ENCODE data around the gene CCDC200. TPM values are rescaled to one million over a fixed set of nuclear protein-coding genes. Genes with fewer than 3 reads are reported as not detected.
"Not testable (repeated sequence)": the region's sequence is repeated elsewhere in the genome, so short reads cannot be mapped to it uniquely, and the experiment has no call there.

Gene CCDC200
- not detected in 2 replicates for total RNA-seq (2014; rRNA removed; shearing (Covaris generic))
- polyA plus RNA-seq (2016; fragmentation: Nextera tagmentation; extraction: Ambion mirVana): 0.37 and 0.70 TPM in 2 replicates

DNA sequence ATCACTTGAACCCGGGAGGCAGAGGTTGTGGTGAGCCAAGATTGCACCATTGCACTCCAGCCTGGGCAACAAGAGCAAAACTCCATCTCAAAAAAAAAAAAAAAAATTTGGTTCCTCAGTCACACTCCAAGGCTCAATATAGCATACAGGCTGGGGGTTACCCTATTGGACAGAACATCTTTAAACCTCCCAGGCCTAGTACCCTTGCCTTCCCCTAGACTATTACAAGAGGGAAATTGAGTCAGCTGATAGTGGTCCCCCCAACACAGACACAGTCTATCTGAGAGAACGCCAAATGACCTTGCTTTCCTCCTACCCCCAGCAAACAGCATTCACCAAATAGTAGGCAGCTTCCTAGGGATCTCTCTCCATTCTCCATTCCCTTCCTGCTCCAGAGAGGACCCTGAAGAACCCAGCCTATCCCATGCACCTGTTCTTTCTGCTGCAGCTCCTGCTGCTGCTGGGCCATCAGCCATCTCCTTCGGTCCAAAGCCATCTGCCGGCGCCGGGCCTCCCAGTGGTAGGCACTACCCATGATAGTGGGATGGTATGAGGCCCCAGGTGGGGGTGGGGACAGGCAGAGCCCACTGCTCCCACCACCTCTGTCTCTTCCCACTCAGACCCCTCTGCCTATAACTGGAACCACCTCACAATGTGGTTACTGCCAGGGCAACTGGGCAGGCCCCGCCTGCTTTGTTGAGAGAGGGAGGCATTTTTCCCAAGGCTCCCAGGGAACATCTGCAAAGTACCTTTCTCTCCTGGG lies at the start of gene CCDC200:
Gene CCDC200 (minus strand): TSS at position 604 of the 763 bp plus-strand sequence. CDS start 69 bp downstream, at position 535.
- in situ Hi-C loops (cut with MboI); H2AFZ ChIP-seq; DNase-seq: not testable (repeated sequence)

GRCh38 chr17:43272914-43273313 lies 44.5 kb upstream of the CCDC200 start:
- H3K9ac ChIP-seq; H3K27me3 ChIP-seq (replicated peaks; ENCODE audit: insufficient read depth); H3K4me2 ChIP-seq (ENCODE audit: unreplicated experiment); H4K20me1 ChIP-seq (ENCODE audit: insufficient read depth); DNase-seq; H3F3A ChIP-seq (ENCODE audit: insufficient read depth); in situ Hi-C loops (cut with MboI); H3K4me3 ChIP-seq; H3K27ac ChIP-seq; H3K36me3 ChIP-seq (ENCODE audit: low read depth); H3K9me3 ChIP-seq (ENCODE audit: low read depth); H3K79me2 ChIP-seq (ENCODE audit: insufficient read depth); H3K9me2 ChIP-seq (ENCODE audit: insufficient read depth); H3K4me1 ChIP-seq (ENCODE audit: insufficient read depth); H2AFZ ChIP-seq: not testable (repeated sequence)
- WGBS, 2 experiments (ENCODE audit: low coverage in 1 of 2, low lambda C conversion rate in 2 of 2, missing lambda C conversion rate in 2 of 2): no CpG with 5 or more reads among the region's 30 CpGs

More for the DNA sequence above, at the start of gene CCDC200:
- not testable (repeated sequence) for H3K4me3 ChIP-seq; H3K9me3 ChIP-seq (ENCODE audit: low read depth); H3K9me2 ChIP-seq (ENCODE audit: insufficient read depth); H3K79me2 ChIP-seq (ENCODE audit: insufficient read depth); H3K27ac ChIP-seq; H3K9ac ChIP-seq; H3K27me3 ChIP-seq (replicated peaks; ENCODE audit: insufficient read depth); H3K36me3 ChIP-seq (ENCODE audit: low read depth); H3K4me2 ChIP-seq (ENCODE audit: unreplicated experiment); H4K20me1 ChIP-seq (ENCODE audit: insufficient read depth); H3F3A ChIP-seq (ENCODE audit: insufficient read depth); H3K4me1 ChIP-seq (ENCODE audit: insufficient read depth)
- no CpG with 5 or more reads among the region's 7 CpGs for WGBS, 2 experiments (ENCODE audit: low coverage in 1 of 2, low lambda C conversion rate in 2 of 2, missing lambda C conversion rate in 2 of 2)

- H3K4me3 ChIP-seq; H3F3A ChIP-seq (ENCODE audit: insufficient read depth); H3K36me3 ChIP-seq (ENCODE audit: low read depth); H3K4me1 ChIP-seq (ENCODE audit: insufficient read depth); H3K79me2 ChIP-seq (ENCODE audit: insufficient read depth); H4K20me1 ChIP-seq (ENCODE audit: insufficient read depth); in situ Hi-C loops (cut with MboI); DNase-seq; H3K9me3 ChIP-seq (ENCODE audit: low read depth); H3K9ac ChIP-seq; H3K27me3 ChIP-seq (replicated peaks; ENCODE audit: insufficient read depth); H3K27ac ChIP-seq; H3K4me2 ChIP-seq (ENCODE audit: unreplicated experiment); H3K9me2 ChIP-seq (ENCODE audit: insufficient read depth); H2AFZ ChIP-seq: not testable (repeated sequence)
- 0 to 86% methylated on average over 1 to 2 of the region's 12 CpGs for WGBS, 2 experiments (ENCODE audit: low coverage in 1 of 2, low lambda C conversion rate in 2 of 2, missing lambda C conversion rate in 2 of 2)
Observed at GRCh38 chr17:43272483-43272882, 44.1 kb upstream of the CCDC200 start.

DNA sequence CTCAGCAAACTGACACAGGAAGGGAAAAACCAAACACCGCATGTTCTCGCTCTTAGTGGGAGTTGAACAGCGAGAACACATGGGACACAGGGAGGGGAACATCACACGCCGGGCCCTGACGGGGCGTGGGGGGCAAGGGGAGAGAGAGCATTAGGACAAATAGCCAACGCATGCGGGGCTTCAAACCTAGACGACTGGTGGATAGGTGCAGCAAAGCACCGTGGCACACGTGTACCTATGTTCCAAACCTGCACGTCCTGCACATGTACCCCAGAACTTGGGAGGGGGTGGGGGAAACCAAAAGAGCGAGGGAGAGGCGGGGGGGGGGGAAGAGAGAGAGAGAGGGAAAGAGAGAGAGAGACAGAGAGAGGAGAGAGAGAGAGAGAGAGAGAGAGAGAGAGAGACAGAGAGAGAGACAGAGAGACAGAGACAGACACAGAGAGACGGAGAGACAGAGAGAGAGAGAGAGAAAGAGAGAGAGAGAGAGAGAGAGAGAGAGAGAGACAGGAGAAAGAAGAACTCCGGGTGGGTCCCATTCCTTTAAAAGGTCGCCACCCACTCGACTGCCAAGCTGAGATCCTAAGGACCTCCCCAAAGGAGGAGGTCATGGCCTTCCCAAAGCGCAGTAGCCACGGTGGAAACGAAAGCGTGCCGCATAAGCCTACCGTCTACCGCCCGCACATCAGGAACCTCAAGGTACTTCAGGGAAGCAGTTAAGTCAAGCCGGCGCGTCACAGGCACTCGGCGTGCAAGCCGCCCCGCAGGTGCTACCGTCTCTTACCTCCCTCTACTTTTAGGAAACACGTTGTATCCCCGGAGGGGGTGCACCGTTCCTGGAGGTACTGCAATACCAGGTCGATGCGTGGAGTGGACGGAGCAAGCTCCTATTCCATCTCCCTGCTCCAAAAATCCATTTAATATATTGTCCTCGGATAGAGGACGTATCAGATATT lies 42.4 kb upstream of the CCDC200 start:
- H4K20me1 ChIP-seq (ENCODE audit: insufficient read depth); H3K9me3 ChIP-seq (ENCODE audit: low read depth); H3K9me2 ChIP-seq (ENCODE audit: insufficient read depth); H3K9ac ChIP-seq; H2AFZ ChIP-seq; H3K27ac ChIP-seq; H3K36me3 ChIP-seq (ENCODE audit: low read depth); H3F3A ChIP-seq (ENCODE audit: insufficient read depth); in situ Hi-C loops (cut with MboI); H3K4me3 ChIP-seq; DNase-seq; H3K27me3 ChIP-seq (replicated peaks; ENCODE audit: insufficient read depth); H3K4me2 ChIP-seq (ENCODE audit: unreplicated experiment); H3K4me1 ChIP-seq (ENCODE audit: insufficient read depth); H3K79me2 ChIP-seq (ENCODE audit: insufficient read depth): not testable (repeated sequence)
- no CpG with 5 or more reads among the region's 43 CpGs for WGBS, 2 experiments (ENCODE audit: low coverage in 1 of 2, low lambda C conversion rate in 2 of 2, missing lambda C conversion rate in 2 of 2)

GRCh38 chr17:43246456-43246855 lies 18.0 kb upstream of the CCDC200 start:
- H3K4me2 ChIP-seq (ENCODE audit: unreplicated experiment); H3F3A ChIP-seq (ENCODE audit: insufficient read depth); H3K4me1 ChIP-seq (ENCODE audit: insufficient read depth); H3K4me3 ChIP-seq; in situ Hi-C loops (cut with MboI); H4K20me1 ChIP-seq (ENCODE audit: insufficient read depth); H2AFZ ChIP-seq; H3K9me2 ChIP-seq (ENCODE audit: insufficient read depth); H3K27ac ChIP-seq; DNase-seq; H3K79me2 ChIP-seq (ENCODE audit: insufficient read depth); H3K9me3 ChIP-seq (ENCODE audit: low read depth); H3K36me3 ChIP-seq (ENCODE audit: low read depth); H3K9ac ChIP-seq; H3K27me3 ChIP-seq (replicated peaks; ENCODE audit: insufficient read depth): not testable (repeated sequence)
- WGBS, 2 experiments (ENCODE audit: low coverage in 1 of 2, low lambda C conversion rate in 2 of 2, missing lambda C conversion rate in 2 of 2): 6 to 7% methylated on average over 18 to 20 of the region's 23 CpGs

- H3K4me3 ChIP-seq; H3K9me3 ChIP-seq (ENCODE audit: low read depth); H3K4me2 ChIP-seq (ENCODE audit: unreplicated experiment); H3K9ac ChIP-seq; H3K79me2 ChIP-seq (ENCODE audit: insufficient read depth); H3K27me3 ChIP-seq (replicated peaks; ENCODE audit: insufficient read depth); H4K20me1 ChIP-seq (ENCODE audit: insufficient read depth); H3K9me2 ChIP-seq (ENCODE audit: insufficient read depth); in situ Hi-C loops (cut with MboI); H3K27ac ChIP-seq; DNase-seq; H3K4me1 ChIP-seq (ENCODE audit: insufficient read depth); H3K36me3 ChIP-seq (ENCODE audit: low read depth); H2AFZ ChIP-seq; H3F3A ChIP-seq (ENCODE audit: insufficient read depth): not testable (repeated sequence)
- no CpG with 5 or more reads among the region's 34 CpGs for WGBS, 2 experiments (ENCODE audit: low coverage in 1 of 2, low lambda C conversion rate in 2 of 2, missing lambda C conversion rate in 2 of 2)
Observed at GRCh38 chr17:43240596-43241352, 12.4 kb upstream of the CCDC200 start.

- H3K9me2 ChIP-seq (ENCODE audit: insufficient read depth); H3K4me1 ChIP-seq (ENCODE audit: insufficient read depth); H3K4me3 ChIP-seq; H3F3A ChIP-seq (ENCODE audit: insufficient read depth); H3K9ac ChIP-seq; DNase-seq; H2AFZ ChIP-seq; H4K20me1 ChIP-seq (ENCODE audit: insufficient read depth); H3K27me3 ChIP-seq (replicated peaks; ENCODE audit: insufficient read depth); H3K36me3 ChIP-seq (ENCODE audit: low read depth); H3K4me2 ChIP-seq (ENCODE audit: unreplicated experiment); H3K9me3 ChIP-seq (ENCODE audit: low read depth); H3K27ac ChIP-seq; H3K79me2 ChIP-seq (ENCODE audit: insufficient read depth); in situ Hi-C loops (cut with MboI): not testable (repeated sequence)
- WGBS, 2 experiments (ENCODE audit: low coverage in 1 of 2, low lambda C conversion rate in 2 of 2, missing lambda C conversion rate in 2 of 2): no CpG with 5 or more reads among the region's 26 CpGs
Observed at GRCh38 chr17:43239597-43239996, 11.2 kb upstream of the CCDC200 start.

All from GM23248 (cell line).